H9 (cell line): Measurements from ENCODE around the gene MAGI1. TPM values are rescaled to one million over a fixed set of nuclear protein-coding genes. Genes with fewer than 3 reads are reported as not detected.

Experiments
- DNase-seq: peaks from one replicate; pipeline ENCODE4 v3.0.0-alpha.2; 2017
- H2AFZ ChIP-seq: one replicate; pipeline ENCODE4 v1.6.1; 2013; ENCODE audit warnings: mild to moderate bottlenecking, low read length, control low read depth, moderate library complexity
- H2AK5ac ChIP-seq: 2 replicates; pipeline ENCODE4 v1.6.1; 2013; ENCODE audit warnings: low read length, control low read depth, mixed read lengths; ENCODE audit not compliant: insufficient read length
- H2BK120ac ChIP-seq: one replicate; pipeline ENCODE4 v1.6.1; 2013; ENCODE audit warnings: low read depth, mild to moderate bottlenecking, low read length, control low read depth, inconsistent platforms; ENCODE audit not compliant: poor library complexity, severe bottlenecking
- H2BK12ac ChIP-seq: 2 replicates; pipeline ENCODE4 v1.6.1; 2013; ENCODE audit warnings: low read length, control low read depth, mixed read lengths, low read depth; ENCODE audit not compliant: insufficient read length
- H2BK15ac ChIP-seq: 2 replicates; pipeline ENCODE4 v1.6.1; 2013; ENCODE audit warnings: low read depth, low read length, control low read depth
- H2BK20ac ChIP-seq: one replicate; pipeline ENCODE4 v1.6.1; 2013; ENCODE audit warnings: low read depth, mild to moderate bottlenecking, low read length, control low read depth, inconsistent platforms; ENCODE audit not compliant: poor library complexity, severe bottlenecking
- H2BK5ac ChIP-seq: 2 replicates; pipeline ENCODE4 v1.6.1; 2013; ENCODE audit warnings: low read length, control low read depth, mixed read lengths; ENCODE audit not compliant: insufficient read length
- H3K14ac ChIP-seq: 2 replicates; pipeline ENCODE4 v1.6.1; 2013; ENCODE audit warnings: low read length, control low read depth; ENCODE audit not compliant: insufficient read depth
- H3K18ac ChIP-seq: 2 replicates; pipeline ENCODE4 v1.6.1; 2013; ENCODE audit warnings: low read depth, mild to moderate bottlenecking, mixed read lengths, low read length, control low read depth; ENCODE audit not compliant: insufficient read length
- H3K23ac ChIP-seq: 2 replicates; pipeline ENCODE4 v1.6.1; 2013; ENCODE audit warnings: low read length, control low read depth, mixed read lengths, low read depth; ENCODE audit not compliant: insufficient read length
- H3K23me2 ChIP-seq: 2 replicates; pipeline ENCODE4 v1.6.1; 2013; ENCODE audit warnings: low read depth, mild to moderate bottlenecking, mixed read lengths, low read length, control low read depth; ENCODE audit not compliant: insufficient read length, poor library complexity, severe bottlenecking
- H3K27ac ChIP-seq: 2 replicates; pipeline ENCODE4 v1.5.1; 2013; ENCODE audit warnings: low read length, control low read depth, mixed read lengths, low read depth; ENCODE audit not compliant: insufficient read length
- H3K27me3 ChIP-seq: 2 replicates; pipeline ENCODE4 v1.6.1; 2013; ENCODE audit warnings: low read length, control low read depth, inconsistent platforms; ENCODE audit not compliant: insufficient read depth
- H3K4ac ChIP-seq: 2 replicates; pipeline ENCODE4 v1.6.1; 2013; ENCODE audit warnings: low read depth, mild to moderate bottlenecking, control low read depth, inconsistent platforms, low read length, moderate library complexity
- H3K4me1 ChIP-seq: 2 replicates; pipeline ENCODE4 v1.6.1; 2013; ENCODE audit warnings: low read length, control low read depth, inconsistent platforms; ENCODE audit not compliant: insufficient read depth
- H3K4me2 ChIP-seq: 2 replicates; pipeline ENCODE4 v1.6.1; 2013; ENCODE audit warnings: low read length, control low read depth, mixed read lengths; ENCODE audit not compliant: insufficient read length, insufficient read depth
- H3K56ac ChIP-seq: 2 replicates; pipeline ENCODE4 v1.6.1; 2013; ENCODE audit warnings: low read depth, mild to moderate bottlenecking, mixed read lengths, low read length, control low read depth; ENCODE audit not compliant: insufficient read length
- H3K79me1 ChIP-seq: 2 replicates; pipeline ENCODE4 v1.6.1; 2013; ENCODE audit warnings: low read depth, mild to moderate bottlenecking, moderate library complexity, low read length, control low read depth, inconsistent platforms; ENCODE audit not compliant: insufficient read depth, poor library complexity, severe bottlenecking
- H3K79me2 ChIP-seq: 2 replicates; pipeline ENCODE4 v1.6.1; 2013; ENCODE audit warnings: low read length, control low read depth, inconsistent platforms; ENCODE audit not compliant: insufficient read depth
- H3K9ac ChIP-seq: 2 replicates; pipeline ENCODE4 v1.6.1; 2013; ENCODE audit warnings: low read length, control low read depth, mixed read lengths; ENCODE audit not compliant: insufficient read length; ENCODE audit errors: extremely low read depth
- H3K9me3 ChIP-seq: one replicate; pipeline ENCODE4 v1.6.1; 2013; ENCODE audit warnings: low read depth, low read length, inconsistent platforms; ENCODE audit not compliant: control insufficient read depth
- H3T11ph ChIP-seq: one replicate; pipeline ENCODE4 v1.6.1; 2013; ENCODE audit warnings: mild to moderate bottlenecking, low read length, control low read depth, inconsistent platforms
- H4K20me1 ChIP-seq: one replicate; pipeline ENCODE4 v1.6.1; 2013; ENCODE audit not compliant: control insufficient read depth, insufficient read length, insufficient read depth
- H4K5ac ChIP-seq: 2 replicates; pipeline ENCODE4 v1.6.1; 2013; ENCODE audit warnings: low read depth, mild to moderate bottlenecking, mixed read lengths, low read length, control low read depth; ENCODE audit not compliant: insufficient read length
- H4K8ac ChIP-seq: replicated peaks from 2 replicates; pipeline ENCODE4 v1.6.1; 2013; ENCODE audit warnings: low read length, control low read depth, mixed read lengths, low read depth; ENCODE audit not compliant: insufficient read length
- H4K91ac ChIP-seq: 2 replicates; pipeline ENCODE4 v1.6.1; 2013; ENCODE audit warnings: low read depth, mild to moderate bottlenecking, moderate library complexity, mixed read lengths, low read length, control low read depth; ENCODE audit not compliant: insufficient read length
- H3K27ac Mint-ChIP-seq, 3 experiments: 2 replicates in 2 of 3; 3 replicates in 1 of 3; pipeline ENCODE4 v1.8.0; 2020 to 2021; ENCODE audit warnings: mixed read lengths in 3 of 3, mild to moderate bottlenecking in 1 of 3, moderate library complexity in 1 of 3
- H3K27me3 Mint-ChIP-seq: 2 replicates; pipeline ENCODE4 v1.8.0; 2021; ENCODE audit warnings: low read depth, mild to moderate bottlenecking, moderate library complexity, mixed read lengths
- H3K36me3 Mint-ChIP-seq, 3 experiments: 2 replicates in 2 of 3; 3 replicates in 1 of 3; pipeline ENCODE4 v1.8.0; 2020 to 2021; ENCODE audit warnings: low read depth in 3 of 3, mixed read lengths in 3 of 3; ENCODE audit not compliant: insufficient read depth in 1 of 3
- H3K4me1 Mint-ChIP-seq, 2 experiments: 2 replicates each; pipeline ENCODE4 v1.8.0; 2020; ENCODE audit warnings: mixed read lengths in 2 of 2
- H3K4me3 Mint-ChIP-seq, 2 experiments: 2 replicates in 1 of 2; 3 replicates in 1 of 2; pipeline ENCODE4 v1.8.0; 2020 to 2021; ENCODE audit warnings: mild to moderate bottlenecking in 2 of 2, mixed read lengths in 2 of 2, moderate library complexity in 1 of 2
- H3K9me3 Mint-ChIP-seq, 2 experiments: 2 replicates in 1 of 2; 3 replicates in 1 of 2; pipeline ENCODE4 v1.8.0; 2020; ENCODE audit warnings: mild to moderate bottlenecking in 2 of 2, mixed read lengths in 2 of 2, moderate library complexity in 1 of 2
- WGBS: extraction: QIAGEN DNeasy Blood & Tissue Kit; methylation state at CpG from one replicate; pipeline ENCODE4 v1.1.7; 2013; ENCODE audit warnings: missing lambda C conversion rate, low lambda C conversion rate, mixed read lengths; ENCODE audit not compliant: insufficient read length; ENCODE audit errors: extremely low coverage; 5-methylcytosine and 5-hydroxymethylcytosine counted together
- total RNA-seq: library from RNA; stranded (reverse); gene quantifications from 2 replicates; pipeline ENCODE4 v1.2.1, GENCODE V29; 2021
- TF ChIP-seq, protein P1 (sequence below): fragments of 200-600 bp; sonication (generic); conservative IDR thresholded peaks from 3 replicates; pipeline ENCODE4 v1.8.0; 2021; ENCODE audit warnings: antibody characterized with exemption, mild to moderate bottlenecking

Gene MAGI1
- total RNA-seq, 1 experiment from 2014 or later = 65.7 TPM

DNA sequence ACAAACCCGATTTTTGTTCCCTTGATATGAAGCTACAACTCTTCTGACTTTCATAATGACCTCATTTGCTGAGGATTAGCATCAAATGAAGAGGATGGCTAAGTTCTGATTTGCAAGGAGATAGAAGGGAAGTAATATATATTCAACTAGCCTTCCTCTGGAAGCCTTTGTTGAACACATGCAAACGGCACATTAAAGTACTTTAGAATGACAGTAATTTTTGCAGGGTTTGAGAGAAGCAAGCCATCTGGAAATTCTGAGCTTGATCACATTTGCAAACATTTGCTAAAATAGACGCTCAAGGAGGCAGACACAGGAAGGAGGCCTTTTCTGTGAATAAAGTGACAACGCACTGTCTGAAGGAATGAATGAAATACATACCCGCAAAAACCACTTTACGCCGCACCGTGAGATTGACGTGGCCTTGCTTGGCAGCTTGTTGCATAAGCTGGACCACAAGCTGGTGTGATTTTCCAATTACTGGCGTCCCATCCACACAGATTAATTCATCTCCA, 657.2 kb downstream of the MAGI1 start:
- H3K23ac ChIP-seq = no peak overlapping the region
- H4K91ac ChIP-seq = no peak overlapping the region
- no peak overlapping the region for H3T11ph ChIP-seq
- TF ChIP-seq, protein P1, sequence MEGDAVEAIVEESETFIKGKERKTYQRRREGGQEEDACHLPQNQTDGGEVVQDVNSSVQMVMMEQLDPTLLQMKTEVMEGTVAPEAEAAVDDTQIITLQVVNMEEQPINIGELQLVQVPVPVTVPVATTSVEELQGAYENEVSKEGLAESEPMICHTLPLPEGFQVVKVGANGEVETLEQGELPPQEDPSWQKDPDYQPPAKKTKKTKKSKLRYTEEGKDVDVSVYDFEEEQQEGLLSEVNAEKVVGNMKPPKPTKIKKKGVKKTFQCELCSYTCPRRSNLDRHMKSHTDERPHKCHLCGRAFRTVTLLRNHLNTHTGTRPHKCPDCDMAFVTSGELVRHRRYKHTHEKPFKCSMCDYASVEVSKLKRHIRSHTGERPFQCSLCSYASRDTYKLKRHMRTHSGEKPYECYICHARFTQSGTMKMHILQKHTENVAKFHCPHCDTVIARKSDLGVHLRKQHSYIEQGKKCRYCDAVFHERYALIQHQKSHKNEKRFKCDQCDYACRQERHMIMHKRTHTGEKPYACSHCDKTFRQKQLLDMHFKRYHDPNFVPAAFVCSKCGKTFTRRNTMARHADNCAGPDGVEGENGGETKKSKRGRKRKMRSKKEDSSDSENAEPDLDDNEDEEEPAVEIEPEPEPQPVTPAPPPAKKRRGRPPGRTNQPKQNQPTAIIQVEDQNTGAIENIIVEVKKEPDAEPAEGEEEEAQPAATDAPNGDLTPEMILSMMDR = no peak
- no peak overlapping the region for H3K4me2 ChIP-seq
- H2AFZ ChIP-seq = no peak overlapping the region
- peaks cover 0 to 10% of the 10 kb centered on the region in 2 experiments; a peak in 2 of 4 replicates for H3K4me1 Mint-ChIP-seq
- H2AK5ac ChIP-seq = no peak overlapping the region
- H3K18ac ChIP-seq = no peak overlapping the region
- no peaks in the 10 kb centered on the region for H3K27me3 ChIP-seq
- no peak overlapping the region for H2BK12ac ChIP-seq
- H4K5ac ChIP-seq = no peak overlapping the region
- no peaks in the 10 kb centered on the region for H4K20me1 ChIP-seq
- H3K27me3 Mint-ChIP-seq = no peaks in the 10 kb centered on the region
- peaks cover 23 to 62% (median 55%) of the 10 kb centered on the region in 3 experiments; a peak in 6 of 7 replicates for H3K36me3 Mint-ChIP-seq
- no peaks in the 10 kb centered on the region for H3K79me1 ChIP-seq
- H3K9me3 ChIP-seq = no peaks in the 10 kb centered on the region
- no CpG with 5 or more reads among the region's 10 CpGs for WGBS
- no peak overlapping the region for H4K8ac ChIP-seq
- H3K27ac Mint-ChIP-seq = no peak overlapping the region; a peak in 1 of 7 replicates
- no peak overlapping the region for H3K4ac ChIP-seq
- H3K9ac ChIP-seq = no peak overlapping the region
- H2BK120ac ChIP-seq = no peak overlapping the region
- no peak overlapping the region for H2BK20ac ChIP-seq
- no peaks in the 10 kb centered on the region for H3K79me2 ChIP-seq
- no peak overlapping the region for H2BK5ac ChIP-seq
- H3K56ac ChIP-seq = no peak overlapping the region
- H3K14ac ChIP-seq = no peak overlapping the region
- H3K4me1 ChIP-seq = no peaks in the 10 kb centered on the region
- H3K27ac ChIP-seq = no peak overlapping the region
- no peak overlapping the region for H3K4me3 Mint-ChIP-seq
- H3K23me2 ChIP-seq = no peaks in the 10 kb centered on the region
- no peaks in the 10 kb centered on the region for H3K9me3 Mint-ChIP-seq
- H2BK15ac ChIP-seq = no peak overlapping the region
- no peak for DNase-seq
